B cell (primary cell): ENCODE measurements around the gene FGFR3.

ENCODE experiments used
- EZH2 ChIP-seq: IDR thresholded peaks from 2 replicates; pipeline ENCODE4 v1.6.1; 2012; ENCODE audit warnings: borderline replicate concordance, low read depth, mild to moderate bottlenecking, moderate library complexity, low read length; ENCODE audit not compliant: insufficient read depth, poor library complexity, severe bottlenecking
- TF ChIP-seq, protein P1 (sequence below): fragments of 200-600 bp; IDR thresholded peaks from one replicate; pipeline ENCODE4 v1.8.0; 2022; ENCODE audit warnings: antibody characterized with exemption, mild to moderate bottlenecking

DNA sequence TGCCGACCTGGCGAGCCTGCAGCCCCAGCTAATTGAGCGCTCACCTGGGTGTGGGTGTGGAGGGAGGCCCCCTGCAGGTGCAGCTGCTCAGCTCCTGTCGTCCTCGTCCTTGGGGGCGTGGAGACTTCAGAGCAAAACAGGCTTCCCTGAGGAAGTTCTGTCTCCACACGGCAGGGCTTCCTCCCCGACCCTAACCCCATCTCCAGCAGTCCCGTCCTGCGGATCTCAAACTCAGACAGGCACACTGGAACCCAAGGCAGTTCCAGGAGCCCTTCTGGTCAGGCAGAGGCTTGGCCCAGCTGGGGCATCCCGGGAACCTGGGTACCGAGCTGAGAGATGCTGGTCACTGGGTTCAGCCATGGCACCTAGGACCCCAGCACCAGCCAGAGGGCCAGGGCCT lies 47.4 kb upstream of the FGFR3 start:
- TF ChIP-seq, protein P1, sequence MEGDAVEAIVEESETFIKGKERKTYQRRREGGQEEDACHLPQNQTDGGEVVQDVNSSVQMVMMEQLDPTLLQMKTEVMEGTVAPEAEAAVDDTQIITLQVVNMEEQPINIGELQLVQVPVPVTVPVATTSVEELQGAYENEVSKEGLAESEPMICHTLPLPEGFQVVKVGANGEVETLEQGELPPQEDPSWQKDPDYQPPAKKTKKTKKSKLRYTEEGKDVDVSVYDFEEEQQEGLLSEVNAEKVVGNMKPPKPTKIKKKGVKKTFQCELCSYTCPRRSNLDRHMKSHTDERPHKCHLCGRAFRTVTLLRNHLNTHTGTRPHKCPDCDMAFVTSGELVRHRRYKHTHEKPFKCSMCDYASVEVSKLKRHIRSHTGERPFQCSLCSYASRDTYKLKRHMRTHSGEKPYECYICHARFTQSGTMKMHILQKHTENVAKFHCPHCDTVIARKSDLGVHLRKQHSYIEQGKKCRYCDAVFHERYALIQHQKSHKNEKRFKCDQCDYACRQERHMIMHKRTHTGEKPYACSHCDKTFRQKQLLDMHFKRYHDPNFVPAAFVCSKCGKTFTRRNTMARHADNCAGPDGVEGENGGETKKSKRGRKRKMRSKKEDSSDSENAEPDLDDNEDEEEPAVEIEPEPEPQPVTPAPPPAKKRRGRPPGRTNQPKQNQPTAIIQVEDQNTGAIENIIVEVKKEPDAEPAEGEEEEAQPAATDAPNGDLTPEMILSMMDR = no peak
- TF ChIP-seq EZH2 = no peak
